HUES48 (cell line): Measurements from ENCODE around the gene COMMD2.

ENCODE experiments used
- H3K27ac ChIP-seq: one replicate; pipeline ENCODE4 v1.7.0; 2013; ENCODE audit warnings: low read depth, low read length, inconsistent platforms
- H3K27me3 ChIP-seq: 2 replicates; pipeline ENCODE4 v1.6.1; 2013; ENCODE audit warnings: mild to moderate bottlenecking, low read length; ENCODE audit not compliant: control insufficient read depth, insufficient read depth
- H3K36me3 ChIP-seq: 2 replicates; pipeline ENCODE4 v1.6.1; 2013; ENCODE audit warnings: low read length; ENCODE audit not compliant: control insufficient read depth, insufficient read depth
- H3K4me1 ChIP-seq: 2 replicates; pipeline ENCODE4 v1.6.1; 2013; ENCODE audit warnings: mild to moderate bottlenecking, low read length; ENCODE audit not compliant: control insufficient read depth, insufficient read depth
- H3K4me3 ChIP-seq: 2 replicates; pipeline ENCODE4 v1.5.1; 2013; ENCODE audit warnings: mild to moderate bottlenecking, low read depth, low read length
- H3K9ac ChIP-seq: 2 replicates; pipeline ENCODE4 v1.6.1; 2013; ENCODE audit warnings: mild to moderate bottlenecking, low read depth, low read length, moderate library complexity
- H3K9me3 ChIP-seq: 2 replicates; pipeline ENCODE4 v1.6.1; 2013; ENCODE audit warnings: low read length; ENCODE audit not compliant: control insufficient read depth, insufficient read depth

Gene COMMD2

DNA sequence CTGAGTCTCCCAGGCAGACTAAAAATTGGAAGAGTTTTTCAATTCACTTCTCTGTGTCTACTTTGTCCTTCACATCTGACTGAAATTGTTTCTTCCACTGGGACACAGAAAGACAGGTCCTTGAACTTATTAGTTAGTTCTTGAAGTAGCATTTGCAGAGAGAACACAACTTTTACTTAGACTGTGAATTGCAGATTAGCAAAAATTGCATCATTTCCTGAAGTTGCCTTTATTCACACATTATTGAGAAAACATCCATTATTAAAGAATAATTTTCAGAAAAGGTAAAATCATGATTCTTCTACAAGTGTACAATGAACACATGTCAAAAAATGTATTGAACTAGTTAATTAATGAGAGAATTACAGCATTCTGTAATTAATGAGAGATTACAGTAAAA, 1.4 kb upstream of the COMMD2 start:
- peaks cover 18% of the 10 kb centered on the region for H3K36me3 ChIP-seq
- H3K27me3 ChIP-seq: no peaks in the 10 kb centered on the region
- H3K9ac ChIP-seq: no peak overlapping the region
- no peaks in the 10 kb centered on the region for H3K9me3 ChIP-seq
- H3K4me1 ChIP-seq: peaks cover 4% of the 10 kb centered on the region
- no peak overlapping the region for H3K27ac ChIP-seq
- no peak overlapping the region for H3K4me3 ChIP-seq

DNA sequence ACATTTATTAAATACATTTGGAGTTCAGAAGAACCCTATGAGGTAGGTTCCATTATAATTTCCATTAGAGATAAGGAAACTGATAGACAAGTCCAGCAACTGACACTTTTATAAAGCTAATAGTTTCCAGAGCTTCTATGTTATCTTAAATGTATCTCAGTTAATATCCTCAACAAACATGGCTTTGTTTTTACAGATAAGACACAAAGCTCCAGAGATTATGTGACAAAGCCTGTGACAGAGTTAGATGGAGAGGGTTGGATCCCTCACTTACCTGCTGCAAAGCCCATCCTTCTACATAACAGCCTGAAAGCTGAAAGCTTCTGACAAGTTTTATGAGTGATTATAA, 473 bp upstream of the COMMD2 start:
- Histone ChIP-seq H3K27ac (no peak overlapping the region), H3K4me3 (peak overlapping the region; percentile 91), H3K9ac (no peak overlapping the region), H3K9me3 (no peaks in the 10 kb centered on the region), H3K4me1 (peaks cover 4% of the 10 kb centered on the region), H3K27me3 (no peaks in the 10 kb centered on the region), H3K36me3 (peaks cover 28% of the 10 kb centered on the region)

DNA sequence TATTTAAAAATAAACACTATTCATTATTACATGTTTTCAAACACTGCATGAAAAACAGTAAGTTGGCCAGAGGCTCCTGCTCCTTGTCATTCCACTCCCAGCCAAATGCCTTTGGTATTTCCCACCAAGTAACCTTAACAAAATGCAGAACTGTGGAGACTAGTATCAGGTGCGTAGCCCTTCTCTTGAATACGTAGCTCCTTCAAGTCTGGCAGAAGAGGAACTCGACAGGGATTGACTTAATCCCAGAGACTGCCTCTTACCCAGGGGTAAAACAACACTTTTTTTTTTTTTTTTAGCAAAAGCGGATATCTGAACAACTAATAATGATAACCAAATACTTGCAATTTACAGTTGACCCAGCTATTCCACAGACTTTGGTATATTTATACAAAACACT, 738 bp downstream of the COMMD2 start:
- H3K36me3 ChIP-seq: peaks cover 38% of the 10 kb centered on the region
- no peaks in the 10 kb centered on the region for H3K27me3 ChIP-seq
- H3K9ac ChIP-seq: peak overlapping the region; percentile 76
- H3K27ac ChIP-seq: no peak overlapping the region
- H3K4me3 ChIP-seq: peak overlapping the region; percentile 91
- peaks cover 4% of the 10 kb centered on the region for H3K4me1 ChIP-seq
- no peaks in the 10 kb centered on the region for H3K9me3 ChIP-seq

DNA sequence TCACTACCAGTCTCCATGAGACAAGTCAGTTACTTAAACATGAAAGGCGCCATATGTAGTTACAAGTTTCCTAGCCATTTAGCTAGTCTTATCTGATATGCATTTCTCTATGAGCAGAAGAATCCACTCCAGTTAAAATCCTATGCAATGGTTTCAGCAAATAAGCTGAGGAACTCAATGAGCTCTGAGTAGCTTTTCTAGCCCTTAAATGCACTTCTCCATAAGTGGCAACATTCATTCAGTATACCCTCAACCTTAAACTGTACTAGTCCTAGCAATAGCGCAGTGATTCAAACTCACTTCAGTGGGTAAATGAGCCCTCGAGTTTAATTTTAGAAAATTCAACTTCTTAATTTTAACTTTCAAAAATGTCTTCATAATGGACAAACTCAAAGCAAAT, 7.7 kb downstream of the COMMD2 start:
- H3K4me3 ChIP-seq: no peak overlapping the region
- no peak overlapping the region for H3K27ac ChIP-seq
- peaks cover 89% of the 10 kb centered on the region for H3K36me3 ChIP-seq
- no peaks in the 10 kb centered on the region for H3K4me1 ChIP-seq
- H3K9ac ChIP-seq: no peak overlapping the region
- H3K9me3 ChIP-seq: no peaks in the 10 kb centered on the region
- no peaks in the 10 kb centered on the region for H3K27me3 ChIP-seq

DNA sequence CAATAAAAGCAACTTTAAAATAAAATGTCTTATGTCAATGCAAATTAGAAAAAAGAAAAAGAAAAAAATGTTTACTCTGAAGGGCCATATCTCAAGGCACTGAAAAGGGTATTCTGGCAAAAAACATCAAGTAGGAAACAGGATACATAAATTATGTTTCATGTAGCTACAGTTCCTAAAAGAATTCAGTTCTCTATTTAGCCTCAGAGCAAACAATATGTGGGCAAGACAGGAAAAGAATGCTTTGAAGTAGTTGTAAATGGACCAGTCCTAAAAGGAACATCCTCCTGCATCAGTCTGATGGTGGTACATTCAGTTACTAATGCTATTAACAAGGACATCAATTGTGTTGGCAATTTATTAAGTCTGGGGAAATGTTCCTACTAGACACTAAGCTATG, 8.1 kb downstream of the COMMD2 start:
- Histone ChIP-seq H3K27me3 (no peaks in the 10 kb centered on the region), H3K36me3 (peaks cover 89% of the 10 kb centered on the region), H3K27ac (no peak overlapping the region), H3K4me3 (no peak overlapping the region), H3K4me1 (no peaks in the 10 kb centered on the region), H3K9ac (no peak overlapping the region), H3K9me3 (no peaks in the 10 kb centered on the region)

DNA sequence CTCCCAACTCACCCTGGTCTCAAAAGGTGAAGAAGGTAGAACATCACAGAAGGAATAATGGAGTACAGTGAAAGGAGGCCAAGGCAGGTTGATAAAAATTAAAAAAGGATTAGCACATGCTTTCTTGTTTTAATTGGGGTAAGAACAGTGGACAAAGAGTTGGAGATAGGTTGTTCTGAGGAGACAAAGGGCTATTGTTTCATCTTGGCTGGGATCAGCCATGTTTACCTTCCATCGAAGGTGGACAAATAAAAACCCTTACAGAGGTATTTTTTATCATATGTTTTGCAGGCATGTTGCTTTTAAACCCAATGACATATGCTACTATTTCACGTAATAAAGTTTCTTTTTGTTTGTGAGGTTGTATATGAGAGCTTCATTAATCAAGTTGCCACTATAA, 12.9 kb downstream of the COMMD2 start:
- H3K27ac ChIP-seq: no peak overlapping the region
- H3K4me3 ChIP-seq: no peak overlapping the region
- peaks cover 61% of the 10 kb centered on the region for H3K36me3 ChIP-seq
- H3K9ac ChIP-seq: no peak overlapping the region
- no peaks in the 10 kb centered on the region for H3K4me1 ChIP-seq
- H3K9me3 ChIP-seq: no peaks in the 10 kb centered on the region
- H3K27me3 ChIP-seq: no peaks in the 10 kb centered on the region

DNA sequence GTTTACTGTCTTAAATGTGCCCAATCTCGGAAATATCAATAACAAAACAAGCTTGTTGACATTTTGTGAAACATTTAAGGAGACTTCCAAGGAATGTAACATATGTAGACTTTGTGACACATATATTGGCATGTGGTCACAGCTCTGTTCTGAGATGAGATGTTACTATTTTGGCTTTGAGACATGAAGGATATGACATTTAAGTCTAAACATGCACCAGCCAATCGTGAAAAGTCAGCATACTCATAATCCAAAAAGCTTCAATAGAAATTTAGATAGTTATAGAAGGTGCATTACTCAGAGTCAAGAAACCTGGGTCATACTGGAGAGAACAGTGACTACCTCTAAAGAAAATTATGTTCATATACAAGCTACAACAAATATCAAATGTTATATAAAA, 13.4 kb downstream of the COMMD2 start:
- no peaks in the 10 kb centered on the region for H3K9me3 ChIP-seq
- H3K27me3 ChIP-seq: no peaks in the 10 kb centered on the region
- H3K27ac ChIP-seq: no peak overlapping the region
- no peaks in the 10 kb centered on the region for H3K4me1 ChIP-seq
- H3K4me3 ChIP-seq: no peak overlapping the region
- peaks cover 55% of the 10 kb centered on the region for H3K36me3 ChIP-seq
- no peak overlapping the region for H3K9ac ChIP-seq

DNA sequence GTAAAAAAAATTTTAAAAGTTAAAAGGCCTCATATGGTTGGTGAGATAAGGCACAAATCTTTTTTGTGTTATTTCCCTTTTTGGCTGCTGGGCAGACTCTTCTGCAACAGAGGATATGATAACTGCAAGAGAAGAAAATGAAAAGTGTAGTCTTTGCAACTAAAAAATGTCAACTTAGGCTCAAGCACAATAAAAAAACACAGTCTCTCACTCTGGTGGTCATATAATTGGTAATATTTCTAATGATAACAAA, 15.4 kb downstream of the COMMD2 start:
- H3K9me3 ChIP-seq: no peaks in the 10 kb centered on the region
- H3K27ac ChIP-seq: no peak overlapping the region
- no peak overlapping the region for H3K9ac ChIP-seq
- no peaks in the 10 kb centered on the region for H3K27me3 ChIP-seq
- peaks cover 38% of the 10 kb centered on the region for H3K36me3 ChIP-seq
- H3K4me3 ChIP-seq: no peak overlapping the region
- H3K4me1 ChIP-seq: 0 out of 2 replicates have a peak, but pooled peaks cover 3% of the 10 kb centered on the region

DNA sequence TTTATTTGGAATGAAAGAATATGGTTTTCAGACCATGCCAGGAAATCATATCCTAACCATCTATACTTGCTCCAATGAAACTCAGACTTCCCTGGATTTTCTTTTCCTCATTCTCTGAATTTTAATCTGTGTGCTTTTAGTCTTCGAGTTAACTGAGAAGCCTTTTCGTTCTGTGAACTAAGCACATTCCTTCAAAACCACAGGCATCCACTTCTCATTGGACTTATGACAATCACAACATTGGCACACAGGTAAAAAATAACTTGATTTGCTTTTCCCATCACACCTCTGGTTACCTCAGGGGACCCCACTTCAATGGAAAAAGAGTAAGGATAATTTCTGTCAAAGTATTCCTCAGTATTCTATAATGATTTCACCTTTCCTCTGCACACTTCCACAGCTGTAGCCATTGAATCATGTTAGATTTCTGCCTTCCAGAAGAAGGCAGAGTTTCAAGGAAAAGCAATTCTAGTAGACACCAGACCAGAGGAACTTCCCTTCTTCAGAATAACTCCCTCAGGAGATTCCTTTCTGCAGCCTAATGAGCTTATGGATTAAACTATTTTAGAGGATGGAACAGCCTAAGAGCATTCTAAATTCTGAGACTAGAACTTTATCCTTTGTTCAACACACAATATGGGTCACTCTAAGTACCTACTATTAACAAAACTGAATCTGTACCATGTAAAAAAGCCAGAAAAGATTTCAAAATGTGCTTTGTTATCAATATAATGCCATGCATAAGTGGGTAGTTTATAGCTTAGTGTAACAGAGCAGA, 15.9 kb downstream of the COMMD2 start:
- peaks cover 33% of the 10 kb centered on the region for H3K36me3 ChIP-seq
- no peaks in the 10 kb centered on the region for H3K9me3 ChIP-seq
- H3K4me1 ChIP-seq: 0 out of 2 replicates have a peak, but pooled peaks cover 3% of the 10 kb centered on the region
- no peak overlapping the region for H3K4me3 ChIP-seq
- H3K27me3 ChIP-seq: no peaks in the 10 kb centered on the region
- no peak overlapping the region for H3K9ac ChIP-seq
- H3K27ac ChIP-seq: no peak overlapping the region

DNA sequence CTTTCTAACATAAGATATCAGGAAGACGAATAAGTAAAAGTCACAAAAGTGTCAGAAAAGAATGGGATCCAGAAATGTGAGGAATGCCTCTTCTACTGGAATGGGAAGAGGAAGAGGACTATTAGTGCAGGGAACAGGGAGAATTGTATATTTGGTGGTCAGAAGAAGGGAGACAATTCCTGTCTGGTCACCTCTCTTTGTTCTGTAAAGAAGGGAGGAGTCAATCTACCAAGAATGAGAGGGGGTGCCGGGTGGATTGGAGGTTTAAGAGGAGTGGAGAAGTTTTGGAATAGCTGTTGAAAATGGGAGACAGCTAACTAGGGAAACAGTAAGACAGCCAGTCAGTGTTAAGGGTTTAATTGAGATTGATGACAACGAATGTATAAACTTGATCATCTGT, 20.1 kb downstream of the COMMD2 start:
- Histone ChIP-seq H3K9ac (no peak overlapping the region), H3K36me3 (peaks cover 6% of the 10 kb centered on the region; the same call in 1 of the 2 replicates), H3K27me3 (no peaks in the 10 kb centered on the region), H3K4me3 (no peak overlapping the region), H3K4me1 (0 out of 2 replicates have a peak, but pooled peaks cover 3% of the 10 kb centered on the region), H3K27ac (no peak overlapping the region), H3K9me3 (no peaks in the 10 kb centered on the region)

DNA sequence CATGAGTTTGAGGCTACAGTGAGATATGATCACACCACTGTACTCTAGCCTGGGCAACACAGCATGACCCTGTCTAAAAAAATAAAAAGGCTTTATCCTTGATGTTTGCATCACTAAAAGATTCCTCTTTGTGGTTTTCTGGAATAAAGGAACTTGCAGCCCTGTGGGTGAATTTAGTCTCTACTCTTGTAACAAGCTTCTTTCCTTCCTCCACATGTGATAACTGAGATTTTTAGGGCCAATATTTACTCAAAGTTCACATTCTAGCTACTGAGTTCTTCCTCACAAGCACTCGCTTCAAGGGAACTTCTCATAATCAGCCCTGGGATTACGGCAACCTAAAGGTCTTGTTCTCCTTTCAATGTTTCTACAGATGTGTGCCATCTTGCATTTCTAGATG, 24.6 kb downstream of the COMMD2 start:
- no peak overlapping the region for H3K4me3 ChIP-seq
- no peaks in the 10 kb centered on the region for H3K9me3 ChIP-seq
- 0 out of 2 replicates have a peak, but pooled peaks cover 3% of the 10 kb centered on the region for H3K4me1 ChIP-seq
- no peak overlapping the region for H3K9ac ChIP-seq
- H3K27ac ChIP-seq: no peak overlapping the region
- H3K36me3 ChIP-seq: no peaks in the 10 kb centered on the region
- H3K27me3 ChIP-seq: no peaks in the 10 kb centered on the region
